ENCODE data around the gene HCFC1R1.

HCFC1R1 gene

GRCh38 chr16:3000540-3000939 is 23.2 kb downstream of the HCFC1R1 start:
- no peak overlapping the region for H3K4me3 ChIP-seq (ENCODE audit: low read depth, low read length)
- CTCF ChIA-PET, result interaction anchor here (9.6 kb wide), 1 partner anchor 30 kb away, joined by 149 read pairs; no protein-coding TSS in a partner anchor
- POLR2A ChIA-PET, result interaction anchor here (0.6 to 12.4 kb wide), 2 partner anchors 23 to 133 kb away, joined by 3 to 247 read pairs; partner anchors contain the start of genes CLDN6, HCFC1R1, THOC6 and TNFRSF12A

GRCh38 chr16:2999929-3000328 is 23.8 kb downstream of the HCFC1R1 start:
- Histone ChIP-seq H3K9me3 (ENCODE audit: control insufficient read depth, insufficient read depth, low read depth, low read length) (no peaks in the 10 kb centered on the region), H3K4me3 (ENCODE audit: low read depth, low read length) (no peak overlapping the region), H3K27ac (ENCODE audit: extremely low read depth, low read depth, low read length) (no peak overlapping the region), H3K36me3 (ENCODE audit: control insufficient read depth in 2 of 2, insufficient read depth in 1 of 2, low read length in 2 of 2) (no peaks in the 10 kb centered on the region), H3K4me1 (ENCODE audit: control insufficient read depth, insufficient read depth, low read length) (no peaks in the 10 kb centered on the region)
- TF ChIP-seq ZNF398 (tag by site-specific recombination; IDR thresholded peaks at IDR 0.05), result no peak
- TF ChIP-seq ZNF404 (tag by site-specific recombination; IDR thresholded peaks at IDR 0.05), result no peak
- no peak for TF ChIP-seq ZNF768 (tag by site-specific recombination; IDR thresholded peaks at IDR 0.05)
- no peak for TF ChIP-seq GLI4 (tag by site-specific recombination; IDR thresholded peaks at IDR 0.05)
- no peak for TF ChIP-seq ZBTB7A (tag by site-specific recombination; IDR thresholded peaks at IDR 0.05; ENCODE audit: low read depth)
- TF ChIP-seq ZNF335 (tag by site-specific recombination; conservative IDR thresholded peaks at IDR 0.05), result no peak
- TF ChIP-seq ZNF239 (tag by site-specific recombination; IDR thresholded peaks at IDR 0.05), result no peak
- TF ChIP-seq HIC1 (tag by site-specific recombination; IDR thresholded peaks at IDR 0.05), result no peak
- no peak for TF ChIP-seq ZNF114 (tag by site-specific recombination; IDR thresholded peaks at IDR 0.05)
- TF ChIP-seq ZNF138 (tag by site-specific recombination; IDR thresholded peaks at IDR 0.05; ENCODE audit: borderline replicate concordance), result no peak
- no peak for TF ChIP-seq ZNF16 (tag by site-specific recombination; IDR thresholded peaks at IDR 0.05; ENCODE audit: low read depth)
- no peak for TF ChIP-seq ZNF23 (tag by site-specific recombination; IDR thresholded peaks at IDR 0.05; ENCODE audit: borderline replicate concordance)
- TF ChIP-seq GLI2 (tag by site-specific recombination; IDR thresholded peaks at IDR 0.05; ENCODE audit: borderline replicate concordance, low read depth), result no peak
- TF ChIP-seq SP2 (tag by site-specific recombination; IDR thresholded peaks at IDR 0.05), result peak; percentile 29; the same call in 1 of the 2 replicates
- TF ChIP-seq PRDM10 (tag by site-specific recombination; IDR thresholded peaks at IDR 0.05), result peak; percentile 97
- CTCF ChIA-PET, result interaction anchor here (9.6 kb wide), 1 partner anchor 31 kb away, joined by 149 read pairs; no protein-coding TSS in a partner anchor
- POLR2A ChIA-PET, result interaction anchor here (0.6 to 12.4 kb wide), 2 partner anchors 24 to 133 kb away, joined by 3 to 247 read pairs; partner anchors contain the start of genes CLDN6, HCFC1R1, THOC6 and TNFRSF12A

More at GRCh38 chr16:3000540-3000939, 23.2 kb downstream of the HCFC1R1 start:
- no peaks in the 10 kb centered on the region for H3K9me3 ChIP-seq (ENCODE audit: control insufficient read depth, insufficient read depth, low read depth, low read length)
- no peaks in the 10 kb centered on the region for H3K36me3 ChIP-seq (ENCODE audit: control insufficient read depth in 2 of 2, insufficient read depth in 1 of 2, low read length in 2 of 2)
- TF ChIP-seq ZNF146 (tag by site-specific recombination; IDR thresholded peaks at IDR 0.05) (no peak), SP2 (tag by site-specific recombination; IDR thresholded peaks at IDR 0.05) (peak; percentile 8; the same call in 1 of the 2 replicates), ZNF501 (tag by site-specific recombination; IDR thresholded peaks at IDR 0.05) (no peak), ZFP41 (tag by site-specific recombination; IDR thresholded peaks at IDR 0.05; ENCODE audit: borderline replicate concordance) (no peak), ZNF558 (tag by site-specific recombination; IDR thresholded peaks at IDR 0.05) (no peak), ZBTB20 (tag by site-specific recombination; IDR thresholded peaks at IDR 0.05) (no peak), ZBTB1 (tag by site-specific recombination; IDR thresholded peaks at IDR 0.05) (no peak)
- no peaks in the 10 kb centered on the region for H3K4me1 ChIP-seq (ENCODE audit: control insufficient read depth, insufficient read depth, low read length)
- H3K27ac ChIP-seq (ENCODE audit: extremely low read depth, low read depth, low read length), result no peak overlapping the region

All from HEK293 (cell line).